Transverse colon (tissue), 4 donors: Measurements from ENCODE around the gene TEX13C.

Experiments
- EP300 ChIP-seq: sonication (generic); formaldehyde crosslinking; IDR thresholded peaks from one replicate; pipeline ENCODE4 v1.6.1; 2017; ENCODE audit warnings: antibody characterized with exemption, low read depth
- POLR2A ChIP-seq: fragments of 450-650 bp; IDR thresholded peaks from one replicate; pipeline ENCODE4 v1.6.1; 2016; ENCODE audit warnings: antibody characterized with exemption, mild to moderate bottlenecking, moderate library complexity
- POLR2AphosphoS5 ChIP-seq, 3 donors: sonication (generic); formaldehyde crosslinking; IDR thresholded peaks; one replicate each; pipeline ENCODE4 v1.6.1; 2016; ENCODE audit warnings: antibody characterized with exemption in 3 of 3
- TF ChIP-seq, protein P1 (sequence below), 5 experiments: fragments of 200-600 bp in 3 of 5; fragments of 450-650 bp in 2 of 5; sonication (generic) in 3 of 5; IDR thresholded peaks; 1 replicate in 2 of 5; 2 replicates in 3 of 5; pipeline ENCODE4 v1.5.1; 2016 to 2017; ENCODE audit warnings: antibody characterized with exemption in 5 of 5, inconsistent platforms in 3 of 5, mild to moderate bottlenecking in 2 of 5, moderate library complexity in 1 of 5

DNA sequence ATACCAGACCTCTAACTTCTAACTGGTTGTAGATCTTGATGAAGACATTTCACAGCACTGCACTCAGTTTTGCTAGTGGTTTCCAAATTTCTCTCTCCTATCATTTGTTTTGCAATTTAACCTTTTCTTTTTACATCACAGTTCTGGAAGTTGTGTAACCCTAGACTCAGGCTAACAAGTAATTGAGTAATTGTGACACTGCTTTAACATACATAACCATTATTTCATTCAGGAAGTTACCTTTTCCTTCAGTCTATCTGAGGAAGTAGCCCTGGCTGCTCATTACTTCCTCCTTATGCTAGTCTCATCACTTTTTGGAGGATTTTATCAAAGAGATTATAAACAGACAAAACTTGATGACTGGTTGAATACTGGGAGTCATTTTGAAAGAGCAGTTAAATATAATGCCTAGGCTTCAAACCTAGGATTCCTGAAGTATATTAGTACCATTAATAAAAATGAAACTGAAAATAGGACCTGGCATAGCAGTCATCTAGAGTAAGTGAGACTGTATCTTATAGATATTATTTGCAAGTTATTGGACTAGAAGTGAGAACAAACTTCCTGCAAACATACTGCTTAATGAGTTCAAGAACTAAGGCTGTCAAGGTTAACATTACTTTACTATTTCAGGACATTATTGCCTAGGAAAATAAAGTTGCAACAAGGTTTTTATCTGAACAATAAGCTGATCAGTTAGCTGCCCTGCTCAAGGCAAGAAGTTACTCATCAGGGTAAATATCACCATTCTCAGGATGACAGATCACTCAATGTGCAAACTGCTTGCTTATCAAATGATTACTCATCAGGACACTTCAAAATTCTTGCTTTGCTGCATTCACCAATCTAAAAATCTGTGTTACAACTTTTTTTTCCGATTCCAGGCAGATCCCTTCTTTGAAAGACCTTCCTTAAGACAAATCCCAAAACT is 25.6 kb upstream of the TEX13C start:
- TF ChIP-seq, protein P1, sequence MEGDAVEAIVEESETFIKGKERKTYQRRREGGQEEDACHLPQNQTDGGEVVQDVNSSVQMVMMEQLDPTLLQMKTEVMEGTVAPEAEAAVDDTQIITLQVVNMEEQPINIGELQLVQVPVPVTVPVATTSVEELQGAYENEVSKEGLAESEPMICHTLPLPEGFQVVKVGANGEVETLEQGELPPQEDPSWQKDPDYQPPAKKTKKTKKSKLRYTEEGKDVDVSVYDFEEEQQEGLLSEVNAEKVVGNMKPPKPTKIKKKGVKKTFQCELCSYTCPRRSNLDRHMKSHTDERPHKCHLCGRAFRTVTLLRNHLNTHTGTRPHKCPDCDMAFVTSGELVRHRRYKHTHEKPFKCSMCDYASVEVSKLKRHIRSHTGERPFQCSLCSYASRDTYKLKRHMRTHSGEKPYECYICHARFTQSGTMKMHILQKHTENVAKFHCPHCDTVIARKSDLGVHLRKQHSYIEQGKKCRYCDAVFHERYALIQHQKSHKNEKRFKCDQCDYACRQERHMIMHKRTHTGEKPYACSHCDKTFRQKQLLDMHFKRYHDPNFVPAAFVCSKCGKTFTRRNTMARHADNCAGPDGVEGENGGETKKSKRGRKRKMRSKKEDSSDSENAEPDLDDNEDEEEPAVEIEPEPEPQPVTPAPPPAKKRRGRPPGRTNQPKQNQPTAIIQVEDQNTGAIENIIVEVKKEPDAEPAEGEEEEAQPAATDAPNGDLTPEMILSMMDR (IDR thresholded peaks at IDR 0.05) = no peak
- no peak for TF ChIP-seq EP300
- no peak for TF ChIP-seq POLR2A
- TF ChIP-seq POLR2AphosphoS5 (IDR thresholded peaks at IDR 0.05) = no peak
